CD4-positive, alpha-beta T cell treated with Interleukin-2 at 100 ng/mL for 4 hours (primary cell): ENCODE data around the gene RANBP3L.
A peak's percentile ranks its signal among the peaks of the same experiment; 100 is the strongest.

Experiments
- DNase-seq: peaks from one replicate; pipeline ENCODE4 v3.0.0-alpha.2; 2020; ENCODE audit warnings: low spot score

The RANBP3L gene

GRCh38 chr5:36243653-36244052, 58.0 kb downstream of the RANBP3L start:
- DNase-seq, result no peak

GRCh38 chr5:36242534-36243485, 58.9 kb downstream of the RANBP3L start:
- DNase-seq, result no peak

GRCh38 chr5:36241631-36242533, 59.8 kb downstream of the RANBP3L start, which contains the start of gene NADK2:
NADK2 (minus strand) TSS chr5:36241925; CDS start chr5:36241798, 127 bp downstream.
- peak; percentile 95 for DNase-seq

- peak; percentile 29 for DNase-seq
Measured at GRCh38 chr5:36240779-36241630, 60.7 kb downstream of the RANBP3L start.

DNA sequence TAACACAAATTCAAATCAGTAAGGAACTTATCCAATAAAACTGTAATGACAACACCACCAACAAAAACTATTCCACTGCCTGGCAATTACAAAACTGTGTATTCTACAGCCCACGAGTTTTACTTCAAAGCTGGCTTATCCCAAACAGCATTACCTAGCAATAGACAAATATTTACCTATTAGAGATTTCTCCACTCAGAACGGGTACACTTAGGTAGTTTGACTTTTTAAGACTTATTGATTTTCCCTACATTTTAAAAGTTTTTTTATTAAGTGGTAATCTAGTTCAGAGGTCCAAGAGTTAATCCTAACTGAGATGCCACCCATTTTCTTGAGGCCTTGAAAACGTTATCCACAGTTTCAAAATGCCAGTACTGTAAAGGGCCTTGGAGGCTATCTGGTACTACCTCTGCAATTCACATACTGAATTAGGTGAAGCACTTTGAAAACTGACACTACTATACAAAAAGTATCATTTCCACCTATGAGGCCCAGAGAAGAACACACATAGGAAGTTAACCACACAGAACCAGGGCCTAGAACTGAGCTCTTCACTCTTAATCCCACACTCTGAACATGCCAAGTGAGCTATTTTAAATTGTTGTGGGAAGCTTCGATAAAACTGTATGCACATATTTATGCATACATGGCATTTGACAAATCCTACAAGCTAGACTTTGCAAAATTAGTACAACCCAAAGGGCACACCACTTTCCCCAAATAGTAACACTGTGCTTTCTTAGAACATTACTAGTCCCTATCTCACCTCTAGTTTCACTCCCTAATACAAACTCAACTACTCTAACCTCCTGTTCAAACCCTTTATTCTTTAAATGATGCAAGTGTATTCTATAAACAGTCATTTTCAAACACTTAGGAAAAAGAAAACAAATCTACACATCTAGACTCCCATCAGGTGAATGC, 62.1 kb downstream of the RANBP3L start:
- no peak for DNase-seq

- no peak for DNase-seq
Measured at GRCh38 chr5:36238502-36239295, 63.0 kb downstream of the RANBP3L start.

DNA sequence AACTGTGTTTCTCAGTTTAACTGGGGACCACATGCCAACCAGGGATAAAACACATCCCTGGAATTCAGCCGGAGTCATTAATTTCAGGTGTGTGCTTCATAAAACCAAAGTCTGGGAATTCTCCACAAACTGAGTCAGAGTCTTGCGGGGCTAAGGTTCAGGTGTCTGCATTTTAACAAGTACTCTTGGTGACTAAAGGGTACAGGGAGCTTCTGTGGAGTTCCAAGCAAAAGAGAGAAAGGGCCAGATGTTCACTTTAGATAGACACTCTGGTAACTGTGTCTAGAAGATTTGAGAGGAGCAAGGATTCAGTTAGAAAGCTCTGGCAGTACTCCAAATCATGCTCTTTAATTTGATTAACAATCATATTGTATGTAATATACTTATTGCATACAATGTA, 64.0 kb downstream of the RANBP3L start:
- no peak for DNase-seq

DNA sequence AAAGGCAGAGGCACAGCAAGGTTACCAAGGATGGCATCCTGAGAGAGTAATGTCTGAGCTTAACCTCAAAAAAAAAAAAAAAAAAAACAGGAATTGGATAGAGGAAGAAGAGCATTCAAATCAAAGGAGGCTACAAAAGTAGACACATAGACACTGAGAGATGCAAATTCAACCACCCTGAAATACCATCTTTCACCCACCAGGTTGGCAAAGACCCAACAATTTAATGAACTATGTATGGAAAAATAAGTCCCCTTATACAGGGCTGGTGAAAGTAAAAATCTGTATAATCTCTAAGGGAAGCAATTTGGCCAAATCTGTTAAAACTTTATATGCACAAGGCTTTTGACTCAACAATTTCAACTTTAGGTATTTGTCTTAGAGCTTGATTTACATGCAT, 64.9 kb downstream of the RANBP3L start:
- DNase-seq, result no peak

DNA sequence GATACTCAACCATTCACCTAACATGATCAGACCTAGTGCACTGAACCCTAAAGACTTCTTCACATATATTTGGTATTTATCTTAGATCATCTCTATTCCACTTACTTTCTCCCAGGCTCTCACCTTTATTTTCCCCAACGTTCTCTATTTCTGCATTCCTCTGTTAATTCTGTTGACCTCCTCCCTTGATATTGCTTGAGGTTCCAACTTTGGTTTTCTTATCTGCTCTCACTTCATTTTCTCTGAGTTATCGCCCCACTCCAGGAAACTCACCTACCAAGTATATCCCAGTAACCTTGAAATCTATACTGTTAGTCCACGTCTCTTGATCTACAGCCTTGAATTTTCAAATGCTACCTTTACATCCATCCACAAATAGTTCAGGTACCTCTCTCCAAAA, 69.2 kb downstream of the RANBP3L start:
- no peak for DNase-seq

DNA sequence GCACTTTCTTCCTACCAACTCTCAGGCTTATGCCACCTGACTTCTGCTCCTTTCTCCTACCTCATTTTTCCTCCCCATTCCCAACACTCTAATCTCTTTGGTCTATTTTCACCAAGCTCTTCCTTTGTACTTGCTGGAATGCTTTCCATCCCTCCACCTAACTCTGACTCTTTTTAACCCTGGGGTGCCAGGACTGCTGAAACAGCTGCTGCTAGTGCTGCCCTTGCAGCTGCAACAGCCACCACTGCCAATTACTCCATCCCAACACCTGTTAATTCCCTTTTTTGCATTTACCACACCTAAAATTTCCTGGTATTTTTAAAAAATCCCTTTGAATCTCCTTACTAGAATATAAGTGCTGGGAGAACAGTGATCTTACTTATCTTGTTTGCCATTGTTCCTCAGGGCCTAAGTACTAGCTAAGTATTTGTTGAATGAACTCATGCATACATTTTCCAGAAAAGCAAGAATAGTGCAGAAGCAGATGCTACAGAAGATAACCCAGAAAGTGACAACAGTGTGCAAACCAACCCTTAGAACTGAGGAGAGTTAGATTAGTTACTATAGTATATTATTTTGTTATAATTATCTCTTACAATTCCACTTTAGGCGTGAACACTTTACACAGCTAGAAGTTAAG, 71.4 kb downstream of the RANBP3L start:
- no peak for DNase-seq

DNA sequence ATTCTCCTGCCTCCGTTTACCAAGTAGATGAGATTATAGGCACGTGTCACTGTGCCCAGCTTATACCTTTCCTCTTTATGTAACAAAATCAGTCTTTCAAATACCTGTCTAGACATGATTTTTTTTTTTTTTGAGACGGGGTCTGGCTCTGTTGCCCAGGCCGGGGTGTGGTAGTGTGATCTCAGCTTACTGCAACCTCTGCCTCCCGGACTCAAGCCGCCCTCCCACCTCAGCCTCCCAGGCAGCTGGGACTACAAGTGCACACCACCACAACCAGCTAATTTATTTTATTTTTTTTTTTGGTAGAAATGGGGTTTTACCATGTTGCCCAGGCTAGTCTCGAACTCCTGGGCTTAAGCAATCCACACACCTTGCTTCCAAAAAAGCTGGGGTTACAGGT, 73.2 kb downstream of the RANBP3L start:
- DNase-seq, result no peak

DNA sequence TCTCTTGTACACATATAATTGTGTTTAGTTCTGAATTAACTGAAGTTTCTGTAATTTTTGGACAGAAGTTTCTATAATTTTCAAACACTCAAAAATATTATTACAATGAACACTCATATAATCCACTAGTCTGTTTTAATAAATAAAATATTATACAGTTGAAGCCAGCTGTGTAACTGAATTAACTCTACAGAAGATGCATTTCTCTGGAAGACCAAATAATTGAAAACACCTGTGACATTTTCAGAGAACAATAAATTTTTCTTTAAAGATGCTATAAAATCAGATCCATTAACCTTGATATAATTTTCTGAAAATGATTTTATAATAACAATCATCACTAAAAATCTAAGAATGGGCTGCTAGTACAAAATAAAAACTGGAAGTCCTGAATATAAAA, 74.7 kb downstream of the RANBP3L start:
- no peak for DNase-seq

GRCh38 chr5:36222620-36223019, 79.1 kb downstream of the RANBP3L start:
- no peak for DNase-seq

GRCh38 chr5:36217988-36218387, 83.7 kb downstream of the RANBP3L start:
- no peak for DNase-seq

DNA sequence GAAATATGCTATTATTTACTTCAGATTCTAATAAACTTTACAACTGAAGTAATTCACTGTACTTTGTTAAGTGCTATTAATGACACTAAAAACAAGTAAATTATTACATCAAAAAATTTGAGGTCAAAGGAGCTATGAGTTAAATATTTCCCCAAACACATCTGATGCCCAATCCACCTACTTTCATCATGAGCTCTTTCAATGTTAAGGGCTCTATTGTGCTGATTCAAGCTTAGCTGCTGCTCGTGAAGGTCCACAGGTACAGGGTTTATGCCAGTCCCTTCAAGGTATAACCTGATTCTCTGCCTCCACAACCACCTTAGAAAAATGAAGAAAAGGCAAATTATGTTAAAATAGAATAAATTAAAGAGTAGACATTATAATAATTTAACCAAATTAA, 84.1 kb downstream of the RANBP3L start:
- DNase-seq, result no peak

DNA sequence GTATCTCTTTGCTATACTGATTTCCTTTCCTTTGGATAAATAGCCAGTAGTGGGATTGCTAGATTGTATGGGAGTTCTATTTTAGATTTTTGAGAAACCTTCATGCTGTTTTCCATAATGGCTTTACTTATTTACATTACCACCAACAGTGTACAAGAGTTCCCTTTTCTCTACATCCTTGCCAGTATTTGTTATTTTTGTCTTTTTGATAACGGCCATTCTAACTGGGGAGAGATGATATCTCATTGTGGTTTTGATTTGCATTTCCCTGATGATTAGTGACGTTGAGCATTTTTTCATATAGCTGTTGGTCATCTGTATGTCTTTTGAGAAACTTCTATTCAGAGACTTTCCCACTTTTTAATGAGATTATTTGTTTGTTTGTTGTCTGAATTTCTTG, 85.8 kb downstream of the RANBP3L start:
- no peak for DNase-seq

DNA sequence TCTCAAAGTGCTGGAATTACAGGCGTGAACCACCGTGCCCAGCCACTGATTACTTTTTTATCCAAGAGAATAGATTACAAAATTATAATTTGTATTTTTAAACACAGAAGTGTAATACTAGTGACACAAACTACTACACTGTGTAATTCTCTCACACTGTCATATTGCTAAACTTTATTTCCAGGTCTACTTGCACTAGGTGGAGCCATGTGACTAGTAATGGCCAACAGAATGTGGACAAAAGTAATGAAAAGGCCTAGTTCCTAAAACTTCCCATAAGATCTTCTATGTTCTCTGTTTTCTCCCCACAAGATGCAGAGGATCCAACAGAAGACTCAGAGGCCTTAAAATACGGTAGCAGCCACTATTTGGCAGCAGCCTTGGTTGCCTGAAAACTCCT, 87.3 kb downstream of the RANBP3L start:
- DNase-seq, result no peak

- no peak for DNase-seq
Measured at GRCh38 chr5:36209664-36210063, 92.0 kb downstream of the RANBP3L start.

GRCh38 chr5:36208786-36209185, 92.9 kb downstream of the RANBP3L start:
- no peak for DNase-seq
